ENCODE measurements around the gene LY6G6C.

GRCh38 chr6:31715022-31715958 is 6.3 kb downstream of the LY6G6C start, which contains the start of gene LY6G6D:
- TF ChIP-seq CTCF (IDR thresholded peaks at IDR 0.05; ENCODE audit: insufficient read depth, low read length) (no peak), POLR2AphosphoS5 (IDR thresholded peaks at IDR 0.05; ENCODE audit: low read depth) (no peak)
